Stimulated activated CD8-positive, alpha-beta memory T cell treated with anti-CD3 and anti-CD28 coated beads, Interleukin-15, amount 100 ng/mL, for 24 hours (primary cell): Measurements from ENCODE around the gene SHANK3.

ENCODE experiments used
- DNase-seq: peaks from one replicate; pipeline ENCODE4 v3.0.0-alpha.2; 2020; ENCODE audit warnings: low read depth

SHANK3 gene

GRCh38 chr22:50713571-50714056 is 41.0 kb downstream of the SHANK3 start:
- DNase-seq = no peak

GRCh38 chr22:50714150-50714549 is 41.5 kb downstream of the SHANK3 start:
- no peak for DNase-seq

GRCh38 chr22:50714631-50715179 is 42.1 kb downstream of the SHANK3 start:
- no peak for DNase-seq

- DNase-seq = no peak
Observed at GRCh38 chr22:50715250-50715649, 42.6 kb downstream of the SHANK3 start.

GRCh38 chr22:50715776-50716175 is 43.2 kb downstream of the SHANK3 start:
- DNase-seq = no peak

GRCh38 chr22:50716290-50717024 is 43.8 kb downstream of the SHANK3 start:
- no peak for DNase-seq

- no peak for DNase-seq
Observed at GRCh38 chr22:50717709-50718351, 45.2 kb downstream of the SHANK3 start.

- no peak for DNase-seq
Observed at GRCh38 chr22:50718352-50718709, 45.7 kb downstream of the SHANK3 start.

- no peak for DNase-seq
Observed at GRCh38 chr22:50719814-50720300, 47.2 kb downstream of the SHANK3 start.

GRCh38 chr22:50720301-50721256 is 48.0 kb downstream of the SHANK3 start:
- no peak for DNase-seq

GRCh38 chr22:50721257-50721844 is 48.7 kb downstream of the SHANK3 start:
- DNase-seq = no peak

GRCh38 chr22:50722048-50722701 is 49.6 kb downstream of the SHANK3 start:
- no peak for DNase-seq
